HepG2 (cell line): ENCODE data around the gene ZNHIT6. TPM values are rescaled to one million over a fixed set of nuclear protein-coding genes. Genes with fewer than 3 reads are reported as not detected.

ENCODE experiments used
- ARNTL ChIP-seq: sonication (generic); formaldehyde crosslinking; IDR thresholded peaks from 2 replicates; pipeline ENCODE4 v1.4.0; 2020; ENCODE audit warnings: mild to moderate bottlenecking, missing genetic modification reagents
- BRD4 ChIP-seq: sonication (generic); formaldehyde crosslinking; IDR thresholded peaks from 2 replicates; pipeline ENCODE4 v1.4.0; 2020; ENCODE audit warnings: missing genetic modification reagents
- DBP ChIP-seq: sonication (generic); formaldehyde crosslinking; IDR thresholded peaks from 2 replicates; pipeline ENCODE4 v1.4.0; 2020; ENCODE audit warnings: missing genetic modification reagents; ENCODE audit errors: not compliant biosample characterization
- ETV5 ChIP-seq: IDR thresholded peaks from 2 replicates; pipeline ENCODE4 v1.6.1; 2018; ENCODE audit warnings: missing biosample characterization, missing genetic modification reagents, inconsistent platforms, borderline replicate concordance
- FOSL1 ChIP-seq: sonication (generic); formaldehyde crosslinking; IDR thresholded peaks from 2 replicates; pipeline ENCODE4 v1.9.0; 2021; ENCODE audit warnings: missing genetic modification reagents, borderline replicate concordance
- HDAC2 ChIP-seq: sonication (generic); formaldehyde crosslinking; IDR thresholded peaks from 2 replicates; pipeline ENCODE4 v1.4.0; 2020; ENCODE audit warnings: missing genetic modification reagents
- HMGXB3 ChIP-seq: sonication (generic); formaldehyde crosslinking; IDR thresholded peaks from 2 replicates; pipeline ENCODE4 v1.4.0; 2020; ENCODE audit warnings: missing genetic modification reagents, borderline replicate concordance
- NFIC ChIP-seq: IDR thresholded peaks from 2 replicates; pipeline ENCODE4 v1.6.1; 2012; ENCODE audit warnings: mild to moderate bottlenecking, low read length, inconsistent platforms
- PLRG1 ChIP-seq: fragments of 450-650 bp; conservative IDR thresholded peaks from 2 replicates; pipeline ENCODE4 v1.6.1; 2016
- POGZ ChIP-seq: sonication (generic); formaldehyde crosslinking; IDR thresholded peaks from 2 replicates; pipeline ENCODE4 v1.4.0; 2020; ENCODE audit warnings: mild to moderate bottlenecking, missing genetic modification reagents
- SIN3A ChIP-seq: IDR thresholded peaks from 2 replicates; pipeline ENCODE4 v1.6.1; 2011; ENCODE audit warnings: low read depth, mild to moderate bottlenecking, control low read depth, low read length, borderline replicate concordance
- SOX13 ChIP-seq, 3 experiments: fragments of 450-650 bp in 1 of 3; sonication (generic) in 1 of 3; formaldehyde crosslinking in 1 of 3; IDR thresholded peaks in 2 of 3; conservative IDR thresholded peaks in 1 of 3; 2 replicates each; pipeline versions ENCODE4 v1.5.0 to v1.6.1; 2016 to 2020; ENCODE audit warnings: antibody characterized with exemption in 1 of 3, mild to moderate bottlenecking in 1 of 3, missing compliant biosample characterization in 1 of 3, missing genetic modification reagents in 1 of 3, moderate library complexity in 1 of 3
- SYNCRIP ChIP-seq: fragments of 200-400 bp; formaldehyde crosslinking; IDR thresholded peaks from 2 replicates; pipeline ENCODE4 v1.6.1; 2018; ENCODE audit warnings: mild to moderate bottlenecking, low read depth, low read length; ENCODE audit not compliant: insufficient read depth
- TMF1 ChIP-seq: sonication (generic); formaldehyde crosslinking; IDR thresholded peaks from 2 replicates; pipeline ENCODE4 v1.8.1; 2022; ENCODE audit warnings: low read depth, missing genetic modification reagents
- TP53 ChIP-seq: sonication (generic); formaldehyde crosslinking; conservative IDR thresholded peaks from 2 replicates; pipeline ENCODE4 v1.4.0; 2020; ENCODE audit warnings: missing genetic modification reagents
- ZBTB34 ChIP-seq: sonication (generic); formaldehyde crosslinking; IDR thresholded peaks from 2 replicates; pipeline ENCODE4 v1.8.0; 2022; ENCODE audit warnings: mild to moderate bottlenecking, missing genetic modification reagents
- ZNF362 ChIP-seq: sonication (generic); formaldehyde crosslinking; IDR thresholded peaks from 2 replicates; pipeline ENCODE4 v1.4.0; 2020; ENCODE audit warnings: missing genetic modification reagents, mild to moderate bottlenecking, borderline replicate concordance
- ZNF557 ChIP-seq: sonication (generic); formaldehyde crosslinking; IDR thresholded peaks from 2 replicates; pipeline ENCODE4 v1.4.0; 2020; ENCODE audit warnings: missing genetic modification reagents
- ZNF605 ChIP-seq: sonication (generic); formaldehyde crosslinking; IDR thresholded peaks from 2 replicates; pipeline ENCODE4 v1.8.0; 2022; ENCODE audit warnings: mild to moderate bottlenecking, missing genetic modification reagents
- ZNF773 ChIP-seq: sonication (generic); formaldehyde crosslinking; IDR thresholded peaks from 2 replicates; pipeline ENCODE4 v1.4.0; 2020; ENCODE audit warnings: missing genetic modification reagents, borderline replicate concordance
- ZNF800 ChIP-seq: sonication (generic); formaldehyde crosslinking; IDR thresholded peaks from 2 replicates; pipeline ENCODE4 v1.4.0; 2020; ENCODE audit warnings: missing genetic modification reagents
- polyA plus RNA-seq, 8 experiments: library from polyadenylated mRNA; depleted of rRNA in 3 of 8; stranded (reverse) in 7 of 8; unstranded in 1 of 8; fragments of >200 nt; fragmentation: Illumina TruSeq in 4 of 8; extraction: Trizol in 4 of 8; gene quantifications; 2 replicates each; pipeline versions ENCODE4 v1.2.1 to v1.2.3, GENCODE V29; 2011 to 2016; ENCODE audit warnings: low read depth in 4 of 8, missing spikeins in 1 of 8, mixed read lengths in 1 of 8; ENCODE audit not compliant: insufficient read depth in 1 of 8
- total RNA-seq, 5 experiments: library from RNA; depleted of rRNA; stranded (reverse); fragments of >200 nt; fragmentation: Illumina TruSeq; extraction: Trizol; gene quantifications; 2 replicates each; pipeline ENCODE4 v1.2.3, GENCODE V29; 2016; ENCODE audit warnings: low read depth in 1 of 5

The ZNHIT6 gene
- total and polyA plus RNA-seq, 2 of the 13 experiments (the other 11 are each of a cell fraction or from before 2014, with no cell fraction given): 6.0 to 15.2 TPM

GRCh38 chr1:85681087-85681486 lies 27.1 kb downstream of the ZNHIT6 start (continued):
- no peak for TF ChIP-seq PLRG1
- TF ChIP-seq ZNF773: no peak
- TF ChIP-seq ZBTB34 (CRISPR knock-in tag): no peak
- no peak for TF ChIP-seq ZNF800 (CRISPR knock-in tag)
- 0 out of 2 replicates have a peak, but pooled peaks have one; percentile 43 for TF ChIP-seq POGZ (CRISPR knock-in tag)
- no peak for TF ChIP-seq SYNCRIP
- TF ChIP-seq TMF1 (CRISPR knock-in tag): no peak
- TF ChIP-seq ARNTL (CRISPR knock-in tag): no peak
- peak; percentile 42; the same call in 1 of the 2 replicates for TF ChIP-seq SOX13 (IDR thresholded peaks at IDR 0.05)
- peak in 1 of 2 experiments; percentile 88; a peak in 2 of 4 replicates for TF ChIP-seq SOX13 (CRISPR knock-in tag; conservative IDR thresholded peaks at IDR 0.05 in 1 of 2, IDR thresholded peaks at IDR 0.05 in 1 of 2)
- TF ChIP-seq FOSL1 (CRISPR knock-in tag): no peak
- no peak for TF ChIP-seq TP53 (CRISPR knock-in tag)
- TF ChIP-seq ZNF605: no peak
- TF ChIP-seq DBP (CRISPR knock-in tag): no peak
- TF ChIP-seq SIN3A: peak; percentile 57; the same call in 1 of the 2 replicates
- TF ChIP-seq HDAC2 (CRISPR knock-in tag): peak; percentile 49; the same call in 1 of the 2 replicates
- no peak for TF ChIP-seq BRD4
- TF ChIP-seq ZNF557 (CRISPR knock-in tag): no peak
- no peak for TF ChIP-seq HMGXB3 (CRISPR knock-in tag)
- peak; percentile 55; the same call in 1 of the 2 replicates for TF ChIP-seq ETV5
- 0 out of 2 replicates have a peak, but pooled peaks have one; percentile 16 for TF ChIP-seq NFIC
- TF ChIP-seq ZNF362 (CRISPR knock-in tag): no peak; the same call in 1 of the 2 replicates
